Transverse colon (tissue), 4 donors: ENCODE measurements around the gene UHRF1. TPM values are rescaled to one million over a fixed set of nuclear protein-coding genes. Genes with fewer than 3 reads are reported as not detected.

ENCODE experiments used
- DNase-seq: peaks from one replicate; pipeline ENCODE4 v3.0.0-alpha.2; 2019
- H3K27ac ChIP-seq, 4 donors: fragments of 200-600 bp; sonication (generic); 2 replicates each; pipeline ENCODE4 v1.5.1; 2016 to 2018; ENCODE audit warnings: inconsistent platforms in 4 of 4
- H3K27me3 ChIP-seq: fragments of 200-600 bp; sonication (generic); 2 replicates; pipeline ENCODE4 v1.5.1; 2017; ENCODE audit warnings: inconsistent platforms
- H3K36me3 ChIP-seq, 4 donors: fragments of 200-600 bp; sonication (generic); 2 replicates each; pipeline ENCODE4 v1.5.1; 2017 to 2019; ENCODE audit warnings: inconsistent platforms in 4 of 4
- H3K4me1 ChIP-seq, 4 donors: fragments of 200-600 bp; sonication (generic); 2 replicates each; pipeline ENCODE4 v1.5.1; 2017 to 2020; ENCODE audit warnings: inconsistent platforms in 4 of 4
- H3K4me3 ChIP-seq, 4 donors: fragments of 200-600 bp; sonication (generic); 1 replicate in 1 of 4; 2 replicates in 3 of 4; pipeline versions ENCODE4 v1.5.1 to v1.6.1; 2017 to 2019; ENCODE audit warnings: inconsistent platforms in 4 of 4
- H3K9me3 ChIP-seq, 2 donors: fragments of 200-600 bp; sonication (generic); 2 replicates each; pipeline ENCODE4 v1.5.1; 2017 to 2019; ENCODE audit warnings: inconsistent platforms in 2 of 2
- EP300 ChIP-seq: sonication (generic); formaldehyde crosslinking; IDR thresholded peaks from one replicate; pipeline ENCODE4 v1.6.1; 2017; ENCODE audit warnings: antibody characterized with exemption, low read depth
- POLR2A ChIP-seq: fragments of 450-650 bp; IDR thresholded peaks from one replicate; pipeline ENCODE4 v1.6.1; 2016; ENCODE audit warnings: antibody characterized with exemption, mild to moderate bottlenecking, moderate library complexity
- POLR2AphosphoS5 ChIP-seq, 3 donors: sonication (generic); formaldehyde crosslinking; IDR thresholded peaks; one replicate each; pipeline ENCODE4 v1.6.1; 2016; ENCODE audit warnings: antibody characterized with exemption in 3 of 3
- WGBS, 2 donors: methylation state at CpG; one replicate each; pipeline ENCODE4 v1.1.5; 2018; ENCODE audit warnings: low coverage in 1 of 2; 5-methylcytosine and 5-hydroxymethylcytosine counted together
- in situ Hi-C, 4 donors: fragments of 200-750 bp; cut with MboI; loops; one replicate each; pipeline versions ENCODE4 v1.15.0 to v1.15.1; 2017; ENCODE audit warnings: low sequenced_read_pairs in 3 of 4, low pct_ligation_motif_present in 1 of 4, low pct_unique_long_range_greater_than_20kb in 1 of 4
- intact Hi-C: fragments of 100-400 bp; cut with DNase I; formaldehyde crosslinking; loops from one replicate; pipeline ENCODE4 v1.15.1; 2023; ENCODE audit warnings: low total_unique reads
- total RNA-seq, 4 donors: library from RNA; depleted of rRNA; stranded (reverse); fragments of >200 nt; gene quantifications; one replicate each; pipeline ENCODE4 v1.1.0, GENCODE V29; 2016
- TF ChIP-seq, protein P1 (sequence below), 5 experiments: fragments of 200-600 bp in 3 of 5; fragments of 450-650 bp in 2 of 5; sonication (generic) in 3 of 5; IDR thresholded peaks; 1 replicate in 2 of 5; 2 replicates in 3 of 5; pipeline ENCODE4 v1.5.1; 2016 to 2017; ENCODE audit warnings: antibody characterized with exemption in 5 of 5, inconsistent platforms in 3 of 5, mild to moderate bottlenecking in 2 of 5, moderate library complexity in 1 of 5

Gene UHRF1
- total RNA-seq, 4 donors from 2014 or later, result 2.9 to 41.2 (median 12.0) TPM

DNA sequence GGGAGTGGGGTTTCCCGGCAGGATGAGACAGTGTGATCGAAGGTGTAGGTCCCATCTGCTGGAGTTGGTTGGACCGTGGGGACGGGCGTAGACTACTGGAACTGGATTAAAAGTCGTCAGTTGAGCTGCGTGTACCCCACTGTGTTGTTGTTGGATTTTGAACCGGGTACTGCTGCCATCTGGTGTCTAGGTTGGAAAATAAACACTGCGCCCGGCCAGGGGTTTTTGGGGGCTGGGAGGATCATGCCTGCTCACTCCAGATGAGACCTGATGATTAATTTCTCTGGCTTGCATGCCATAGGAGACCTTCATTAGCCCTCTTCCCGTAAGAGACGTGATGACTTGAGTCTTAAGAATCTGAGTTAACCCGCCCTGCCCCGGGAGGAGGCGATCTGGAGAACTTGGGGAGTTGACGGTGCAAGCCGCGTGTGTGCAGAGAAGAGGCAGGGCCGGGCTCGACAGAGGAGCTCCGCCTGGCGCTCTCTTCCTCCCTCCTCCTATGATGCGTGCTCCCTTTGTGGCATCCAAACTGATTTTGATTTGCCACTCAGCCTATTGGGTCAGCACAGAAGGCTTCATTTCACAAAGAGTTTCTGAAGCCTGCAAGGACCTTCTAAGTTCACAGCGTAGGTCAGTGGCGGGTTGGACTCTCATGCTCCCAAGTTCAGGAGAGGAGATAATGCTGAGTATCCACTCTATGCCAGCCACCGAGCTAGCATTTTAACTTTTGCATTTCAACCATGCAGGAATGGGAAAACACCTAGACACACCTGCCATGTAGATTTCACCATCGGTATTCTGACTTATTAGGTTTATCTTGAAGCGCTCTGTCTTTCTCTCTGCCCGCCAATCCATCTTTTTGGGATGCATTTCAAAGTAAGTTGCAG, 2.7 kb downstream of the UHRF1 start:
- TF ChIP-seq POLR2AphosphoS5 (IDR thresholded peaks at IDR 0.05) (peak in 1 of 3 donors; percentile 19), EP300 (no peak), POLR2A (no peak)
- TF ChIP-seq, protein P1, sequence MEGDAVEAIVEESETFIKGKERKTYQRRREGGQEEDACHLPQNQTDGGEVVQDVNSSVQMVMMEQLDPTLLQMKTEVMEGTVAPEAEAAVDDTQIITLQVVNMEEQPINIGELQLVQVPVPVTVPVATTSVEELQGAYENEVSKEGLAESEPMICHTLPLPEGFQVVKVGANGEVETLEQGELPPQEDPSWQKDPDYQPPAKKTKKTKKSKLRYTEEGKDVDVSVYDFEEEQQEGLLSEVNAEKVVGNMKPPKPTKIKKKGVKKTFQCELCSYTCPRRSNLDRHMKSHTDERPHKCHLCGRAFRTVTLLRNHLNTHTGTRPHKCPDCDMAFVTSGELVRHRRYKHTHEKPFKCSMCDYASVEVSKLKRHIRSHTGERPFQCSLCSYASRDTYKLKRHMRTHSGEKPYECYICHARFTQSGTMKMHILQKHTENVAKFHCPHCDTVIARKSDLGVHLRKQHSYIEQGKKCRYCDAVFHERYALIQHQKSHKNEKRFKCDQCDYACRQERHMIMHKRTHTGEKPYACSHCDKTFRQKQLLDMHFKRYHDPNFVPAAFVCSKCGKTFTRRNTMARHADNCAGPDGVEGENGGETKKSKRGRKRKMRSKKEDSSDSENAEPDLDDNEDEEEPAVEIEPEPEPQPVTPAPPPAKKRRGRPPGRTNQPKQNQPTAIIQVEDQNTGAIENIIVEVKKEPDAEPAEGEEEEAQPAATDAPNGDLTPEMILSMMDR (IDR thresholded peaks at IDR 0.05), result peak; percentile 55 to 67 (median 60)
- DNase-seq, result peak; percentile 64
- Histone ChIP-seq H3K4me1 (peaks cover 18 to 40% (median 32%) of the 10 kb centered on the region in 4 donors), H3K4me3 (peak overlapping the region in 2 of 4 donors; percentile 13 to 80), H3K9me3 (no peaks in the 10 kb centered on the region), H3K27me3 (peaks cover 10% of the 10 kb centered on the region), H3K27ac (peak overlapping the region in 3 of 4 donors; percentile 33 to 51 (median 38)), H3K36me3 (no peaks in the 10 kb centered on the region)
- WGBS, 2 donors, result 31 to 45% methylated on average over 10 to 29 of the region's 29 CpGs
- intact Hi-C loops (loop anchor here (1.0 kb wide), 1 partner anchor 97 kb away; no protein-coding TSS in a partner anchor), in situ Hi-C loops (loop anchor here in 1 of 4 donors (25.0 kb wide), 1 partner anchor 100 kb away; no protein-coding TSS in a partner anchor)

DNA sequence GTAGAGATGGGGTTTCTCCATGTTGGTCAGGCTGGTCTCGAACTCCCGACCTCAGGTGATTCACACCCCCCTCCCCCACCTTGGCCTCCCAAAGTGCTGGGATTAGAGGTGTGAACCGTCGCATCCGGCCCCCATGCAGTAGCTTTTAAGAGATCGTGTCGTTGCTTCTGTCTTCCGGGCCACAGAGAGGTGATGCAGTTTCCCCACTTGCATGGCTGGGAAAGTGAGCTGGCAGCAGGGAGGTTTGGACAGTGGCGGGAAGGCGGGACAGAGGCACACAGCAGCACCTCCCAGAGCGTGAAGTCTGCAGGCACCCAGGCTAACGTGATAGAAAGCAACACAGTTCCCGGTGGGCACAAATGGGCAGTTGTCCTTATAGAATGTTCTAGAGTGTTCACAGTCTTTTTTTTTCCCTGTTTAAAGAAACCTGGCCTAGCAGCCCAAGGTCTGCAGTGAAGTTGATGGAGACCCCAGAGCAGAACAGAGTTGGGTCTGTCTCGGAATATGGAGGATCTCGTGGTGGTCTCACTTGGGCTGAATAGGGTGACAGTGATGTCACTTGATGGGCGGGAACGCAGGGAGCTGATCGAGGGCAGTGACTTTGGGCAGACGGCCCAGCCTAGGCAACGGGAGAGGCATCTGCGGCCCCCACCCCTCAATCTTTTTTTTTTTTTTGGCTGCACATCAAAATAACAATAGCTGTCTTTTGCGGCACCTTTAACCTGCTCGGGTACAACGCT, 4.9 kb downstream of the UHRF1 start:
- H3K9me3 ChIP-seq, result no peaks in the 10 kb centered on the region
- 81 to 83% methylated on average over 8 to 24 of the region's 24 CpGs for WGBS, 2 donors
- no peaks in the 10 kb centered on the region for H3K36me3 ChIP-seq
- peak; percentile 17 for DNase-seq
- peaks cover 3% of the 10 kb centered on the region for H3K27me3 ChIP-seq
- peak overlapping the region in 1 of 4 donors; percentile 37 for H3K4me3 ChIP-seq
- intact Hi-C loops, result no loop called here
- in situ Hi-C loops, result loop anchor here in 1 of 4 donors (25.0 kb wide), 1 partner anchor 102 kb away; no protein-coding TSS in a partner anchor
- TF ChIP-seq POLR2A (no peak), POLR2AphosphoS5 (IDR thresholded peaks at IDR 0.05) (no peak), EP300 (no peak)
- TF ChIP-seq, protein P1 (IDR thresholded peaks at IDR 0.05), result no peak
- peaks cover 16 to 37% (median 29%) of the 10 kb centered on the region in 4 donors for H3K4me1 ChIP-seq
- peak overlapping the region in 2 of 4 donors; percentile 51 to 64 for H3K27ac ChIP-seq

DNA sequence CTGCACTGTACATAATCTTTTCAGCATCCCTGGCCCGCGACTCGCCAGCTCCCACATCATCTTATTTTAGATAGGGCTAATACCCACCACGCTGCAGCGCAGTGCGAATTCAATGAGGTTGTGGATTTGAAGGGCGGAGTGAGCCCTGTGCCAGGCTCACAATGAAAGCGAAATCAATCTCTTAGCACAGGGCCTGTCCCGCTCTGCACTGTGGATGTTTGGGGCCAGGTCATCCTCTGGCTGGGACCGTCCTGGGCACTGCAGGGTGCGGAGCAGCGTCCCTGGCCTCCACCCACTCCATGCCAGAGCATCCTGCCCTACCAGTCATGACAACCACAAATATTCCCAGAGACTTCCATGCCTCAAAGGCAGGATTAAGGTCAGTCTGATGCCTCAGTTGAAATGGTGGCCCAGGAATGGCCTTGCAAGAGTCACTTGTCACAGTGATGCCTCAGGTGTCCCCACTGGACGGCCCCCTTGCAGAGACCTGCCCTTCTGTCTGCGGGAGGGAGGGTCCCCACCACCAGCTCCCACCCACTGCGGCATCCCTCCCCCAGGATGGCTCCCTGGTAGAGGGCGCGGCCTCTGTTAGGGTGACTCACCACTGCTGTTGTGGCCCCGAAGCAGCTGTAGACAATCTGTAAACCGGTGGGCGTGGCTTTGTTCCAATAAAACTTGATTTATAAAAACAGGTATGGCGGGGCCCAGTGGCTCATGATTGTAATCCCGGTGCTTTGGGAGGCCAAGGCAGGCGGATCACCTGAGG, 5.6 kb downstream of the UHRF1 start:
- TF ChIP-seq, protein P1 (IDR thresholded peaks at IDR 0.05), result no peak
- TF ChIP-seq EP300 (no peak), POLR2AphosphoS5 (IDR thresholded peaks at IDR 0.05) (peak in 2 of 3 donors; percentile 43 to 44), POLR2A (no peak)
- no peaks in the 10 kb centered on the region for H3K36me3 ChIP-seq
- 52 to 80% methylated on average over 9 to 21 of the region's 23 CpGs for WGBS, 2 donors
- DNase-seq, result peak; percentile 89
- in situ Hi-C loops, result loop anchor here in 1 of 4 donors (25.0 kb wide), 1 partner anchor 103 kb away; no protein-coding TSS in a partner anchor
- peaks cover 13 to 32% (median 24%) of the 10 kb centered on the region in 4 donors for H3K4me1 ChIP-seq
- H3K4me3 ChIP-seq, result peak overlapping the region in 1 of 4 donors; percentile 37
- H3K27me3 ChIP-seq, result no peaks in the 10 kb centered on the region
- H3K9me3 ChIP-seq, result no peaks in the 10 kb centered on the region
- H3K27ac ChIP-seq, result peak overlapping the region; percentile 32 to 64 (median 55)
- intact Hi-C loops, result no loop called here
